Activated CD8-positive, alpha-beta memory T cell treated with anti-CD3 and anti-CD28 coated beads for 36 hours (primary cell): ENCODE results near the gene PTTG1IP2. TPM values are rescaled to one million over a fixed set of nuclear protein-coding genes. Genes with fewer than 3 reads are reported as not detected.

Source experiments
- CTCF ChIA-PET: fragments of 350-600 bp; sonication (Branson Sonifier 250); formaldehyde crosslinking; loops from one replicate; lab custom pipeline; 2021; ENCODE audit warnings: antibody characterized with exemption; lab: Charles Lee
- POLR2A ChIA-PET: fragments of 350-600 bp; sonication (Branson Sonifier 250); formaldehyde crosslinking; loops from one replicate; lab custom pipeline; 2021; ENCODE audit warnings: antibody characterized with exemption; lab: Charles Lee
- total RNA-seq, 2 experiments: library from RNA; stranded (reverse); gene quantifications; one replicate each; pipeline ENCODE4 v1.2.3, GENCODE V29; 2021

The PTTG1IP2 gene
- total RNA-seq, 2 experiments from 2014 or later: not detected

- POLR2A ChIA-PET: no interaction called here
- CTCF ChIA-PET: no interaction called here
Measured at GRCh38 chr7:90540406-90540805, 71.0 kb downstream of the PTTG1IP2 start.

- POLR2A ChIA-PET: no interaction called here
- CTCF ChIA-PET: no interaction called here
Measured at GRCh38 chr7:90551036-90551435, 81.6 kb downstream of the PTTG1IP2 start.

GRCh38 chr7:90552521-90552920, 83.1 kb downstream of the PTTG1IP2 start:
- CTCF ChIA-PET: no interaction called here
- POLR2A ChIA-PET: no interaction called here

GRCh38 chr7:90560730-90561129, 91.3 kb downstream of the PTTG1IP2 start:
- ChIA-PET CTCF (no interaction called here), POLR2A (no interaction called here)

Other genes with a start within 250 kb of the PTTG1IP2 start
- 1 to 10 TPM in 1 of 2 experiments, under 1 TPM in 1; 0.48 to 1.5 TPM for gene CFAP69, start 224.5 kb upstream of the PTTG1IP2 start, total RNA-seq
- not detected for gene FAM237B, start 148.3 kb upstream of the PTTG1IP2 start, total RNA-seq
- 10 to 100 TPM; 42.0 to 43.6 TPM for gene GTPBP10, start 122.9 kb upstream of the PTTG1IP2 start, total RNA-seq
- 1 to 10 TPM; 4.5 to 5.1 TPM for gene CLDN12, start 66.2 kb upstream of the PTTG1IP2 start, total RNA-seq
- gene CDK14, start 126.7 kb downstream of the PTTG1IP2 start, total RNA-seq: under 1 TPM; 0.31 to 0.40 TPM